Measurements from ENCODE around the gene TCAIM. TPM values are rescaled to one million over a fixed set of nuclear protein-coding genes. Genes with fewer than 3 reads are reported as not detected.

TCAIM gene
- total RNA-seq, 1 experiment from 2014 or later, result 42.5 TPM

- H3K36me3 ChIP-seq (ENCODE audit: insufficient read depth, low read length), result peaks cover 34% of the 10 kb centered on the region
- no peak overlapping the region for H3K4me2 ChIP-seq (ENCODE audit: low read depth, low read length, poor library complexity, severe bottlenecking)
- no peaks in the 10 kb centered on the region for H3K9me2 ChIP-seq (replicated peaks; ENCODE audit: insufficient read depth, low read length)
- no peak for DNase-seq
- no peak overlapping the region for H3K4me3 ChIP-seq (ENCODE audit: low read length)
- no peaks in the 10 kb centered on the region for H3K9me3 ChIP-seq (ENCODE audit: low read length)
- no peaks in the 10 kb centered on the region for H3K4me1 ChIP-seq (ENCODE audit: low read length)
- no peaks in the 10 kb centered on the region for H4K20me1 ChIP-seq (ENCODE audit: insufficient read depth, low read depth, low read length)
- H3K9ac ChIP-seq (ENCODE audit: low read length), result no peak overlapping the region
- H3K27me3 ChIP-seq (ENCODE audit: low read length), result no peaks in the 10 kb centered on the region
- H3K27ac ChIP-seq (ENCODE audit: low read length), result no peak overlapping the region
- H2AFZ ChIP-seq (ENCODE audit: low read length), result no peak overlapping the region
- H3K79me2 ChIP-seq (ENCODE audit: low read length), result no peaks in the 10 kb centered on the region
Measured at GRCh38 chr3:44445786-44446185, 107.2 kb downstream of the TCAIM start.

DNA sequence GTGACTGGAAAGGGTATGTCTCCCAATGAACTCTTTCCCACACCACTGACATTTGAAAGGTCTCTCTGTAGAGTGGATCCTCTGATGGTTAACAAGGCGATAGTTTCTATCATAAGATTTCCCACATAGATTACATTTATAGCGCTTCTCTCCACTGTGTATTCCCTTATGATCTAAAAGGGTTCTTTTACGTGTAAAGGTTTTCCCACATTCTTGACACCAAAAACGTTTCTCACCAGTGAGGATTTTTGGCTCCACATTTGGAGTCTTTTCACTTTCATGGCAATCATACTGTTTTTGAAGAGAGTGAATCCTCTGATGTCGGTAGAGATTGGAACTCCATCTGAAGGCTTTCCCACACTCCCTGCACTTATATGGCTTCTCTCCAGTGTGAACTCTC lies 108.4 kb downstream of the TCAIM start:
- Histone ChIP-seq H2AFZ (ENCODE audit: low read length) (no peak overlapping the region), H3K9me2 (replicated peaks; ENCODE audit: insufficient read depth, low read length) (no peaks in the 10 kb centered on the region), H3K79me2 (ENCODE audit: low read length) (no peaks in the 10 kb centered on the region), H3K27me3 (ENCODE audit: low read length) (no peaks in the 10 kb centered on the region), H3K4me1 (ENCODE audit: low read length) (no peaks in the 10 kb centered on the region), H3K9ac (ENCODE audit: low read length) (no peak overlapping the region), H3K4me3 (ENCODE audit: low read length) (no peak overlapping the region), H3K27ac (ENCODE audit: low read length) (no peak overlapping the region), H3K4me2 (ENCODE audit: low read depth, low read length, poor library complexity, severe bottlenecking) (no peak overlapping the region), H3K36me3 (ENCODE audit: insufficient read depth, low read length) (peaks cover 34% of the 10 kb centered on the region), H3K9me3 (ENCODE audit: low read length) (no peaks in the 10 kb centered on the region), H4K20me1 (ENCODE audit: insufficient read depth, low read depth, low read length) (no peaks in the 10 kb centered on the region)
- no peak for DNase-seq

- no peaks in the 10 kb centered on the region for H3K9me3 ChIP-seq (ENCODE audit: low read length)
- H3K79me2 ChIP-seq (ENCODE audit: low read length), result peaks cover 6% of the 10 kb centered on the region; the same call in 1 of the 2 replicates
- no peak for DNase-seq
- no peaks in the 10 kb centered on the region for H4K20me1 ChIP-seq (ENCODE audit: insufficient read depth, low read depth, low read length)
- no peaks in the 10 kb centered on the region for H3K27me3 ChIP-seq (ENCODE audit: low read length)
- H3K4me2 ChIP-seq (ENCODE audit: low read depth, low read length, poor library complexity, severe bottlenecking), result no peak overlapping the region
- H3K27ac ChIP-seq (ENCODE audit: low read length), result no peak overlapping the region
- no peak overlapping the region for H2AFZ ChIP-seq (ENCODE audit: low read length)
- H3K4me1 ChIP-seq (ENCODE audit: low read length), result no peaks in the 10 kb centered on the region
- H3K9me2 ChIP-seq (replicated peaks; ENCODE audit: insufficient read depth, low read length), result no peaks in the 10 kb centered on the region
- H3K36me3 ChIP-seq (ENCODE audit: insufficient read depth, low read length), result peaks cover 46% of the 10 kb centered on the region
- H3K4me3 ChIP-seq (ENCODE audit: low read length), result no peak overlapping the region
- no peak overlapping the region for H3K9ac ChIP-seq (ENCODE audit: low read length)
Measured at GRCh38 chr3:44451441-44451840, 112.9 kb downstream of the TCAIM start.

GRCh38 chr3:44454258-44454657 lies 115.7 kb downstream of the TCAIM start:
- Histone ChIP-seq H3K36me3 (ENCODE audit: insufficient read depth, low read length) (peaks cover 24% of the 10 kb centered on the region), H3K9me2 (replicated peaks; ENCODE audit: insufficient read depth, low read length) (no peaks in the 10 kb centered on the region), H4K20me1 (ENCODE audit: insufficient read depth, low read depth, low read length) (no peaks in the 10 kb centered on the region), H3K9ac (ENCODE audit: low read length) (no peak overlapping the region), H3K9me3 (ENCODE audit: low read length) (no peaks in the 10 kb centered on the region), H3K4me1 (ENCODE audit: low read length) (no peaks in the 10 kb centered on the region), H3K27me3 (ENCODE audit: low read length) (no peaks in the 10 kb centered on the region), H3K79me2 (ENCODE audit: low read length) (peaks cover 15% of the 10 kb centered on the region), H3K27ac (ENCODE audit: low read length) (no peak overlapping the region), H3K4me3 (ENCODE audit: low read length) (no peak overlapping the region), H3K4me2 (ENCODE audit: low read depth, low read length, poor library complexity, severe bottlenecking) (no peak overlapping the region), H2AFZ (ENCODE audit: low read length) (no peak overlapping the region)
- DNase-seq, result no peak

GRCh38 chr3:44455318-44455717 lies 116.8 kb downstream of the TCAIM start:
- no peak overlapping the region for H3K9ac ChIP-seq (ENCODE audit: low read length)
- H3K36me3 ChIP-seq (ENCODE audit: insufficient read depth, low read length), result peaks cover 20% of the 10 kb centered on the region

More at GRCh38 chr3:44455318-44455717, 116.8 kb downstream of the TCAIM start:
- Histone ChIP-seq H3K9me3 (ENCODE audit: low read length) (no peaks in the 10 kb centered on the region), H3K4me2 (ENCODE audit: low read depth, low read length, poor library complexity, severe bottlenecking) (no peak overlapping the region), H2AFZ (ENCODE audit: low read length) (no peak overlapping the region), H3K4me1 (ENCODE audit: low read length) (no peaks in the 10 kb centered on the region), H4K20me1 (ENCODE audit: insufficient read depth, low read depth, low read length) (no peaks in the 10 kb centered on the region), H3K27me3 (ENCODE audit: low read length) (no peaks in the 10 kb centered on the region), H3K79me2 (ENCODE audit: low read length) (peaks cover 23% of the 10 kb centered on the region), H3K27ac (ENCODE audit: low read length) (no peak overlapping the region), H3K9me2 (replicated peaks; ENCODE audit: insufficient read depth, low read length) (no peaks in the 10 kb centered on the region), H3K4me3 (ENCODE audit: low read length) (no peak overlapping the region)
- DNase-seq, result no peak

Other genes starting within 250 kb of the TCAIM start
- gene TOPAZ1, start 96.9 kb upstream of the TCAIM start, total RNA-seq (2014; rRNA removed; shearing (Covaris generic); ENCODE audit: low replicate concordance), result not detected in 2 replicates
- 9.2 and 9.8 TPM in 2 replicates for gene ZNF445, start 138.9 kb downstream of the TCAIM start, total RNA-seq (2014; rRNA removed; shearing (Covaris generic); ENCODE audit: low replicate concordance)
- 7.3 and 13.7 TPM in 2 replicates for gene ZKSCAN7, start 216.4 kb downstream of the TCAIM start, total RNA-seq (2014; rRNA removed; shearing (Covaris generic); ENCODE audit: low replicate concordance)
- 5.4 and 11.1 TPM in 2 replicates for gene ZNF660, start 246.2 kb downstream of the TCAIM start, total RNA-seq (2014; rRNA removed; shearing (Covaris generic); ENCODE audit: low replicate concordance)

Data from Karpas-422 (cell line).